ENCODE results near the gene TBC1D30. TPM values are rescaled to one million over a fixed set of nuclear protein-coding genes. Genes with fewer than 3 reads are reported as not detected.

TBC1D30 gene
- total RNA-seq, 1 experiment from 2014 or later, result 10.8 TPM

DNA sequence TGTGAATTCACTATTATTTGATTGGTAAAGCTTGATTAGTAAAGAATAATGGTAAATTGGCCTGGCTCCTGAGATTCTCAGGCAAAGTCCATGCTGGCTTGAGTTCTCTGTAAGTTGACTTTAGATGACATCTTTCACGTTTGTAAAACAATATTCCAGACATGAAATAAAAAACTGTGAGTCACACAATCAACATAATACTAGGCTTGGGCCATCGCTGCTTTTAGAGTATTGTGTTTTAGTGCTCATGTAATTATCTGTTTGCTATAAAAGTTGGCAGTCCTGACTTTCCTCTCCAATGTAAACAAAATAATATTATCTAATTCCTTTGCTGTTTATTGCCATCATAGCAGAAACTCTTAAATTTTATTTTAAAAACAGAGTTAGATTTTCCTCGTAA lies 3.9 kb upstream of the TBC1D30 start:
- Histone ChIP-seq H3K36me3 (ENCODE audit: control insufficient read depth, insufficient read depth, low read length) (no peaks in the 10 kb centered on the region), H3K9me3 (no peaks in the 10 kb centered on the region), H3K27me3 (replicated peaks; ENCODE audit: control insufficient read depth, insufficient read depth, low read length) (no peaks in the 10 kb centered on the region), H3K4me3 (ENCODE audit: low read depth, low read length) (no peak overlapping the region), H3K4me1 (peaks cover 19% of the 10 kb centered on the region)
- Mint-ChIP-seq H3K4me1 (ENCODE audit: low read depth, unreplicated experiment) (no peaks in the 10 kb centered on the region), H3K4me3 (ENCODE audit: unreplicated experiment) (no peak overlapping the region), H3K27me3 (ENCODE audit: insufficient read depth, unreplicated experiment) (no peaks in the 10 kb centered on the region), H3K36me3 (ENCODE audit: insufficient read depth, unreplicated experiment) (peaks cover 7% of the 10 kb centered on the region), H3K9me3 (ENCODE audit: unreplicated experiment) (no peaks in the 10 kb centered on the region), H3K27ac (ENCODE audit: unreplicated experiment) (no peak overlapping the region)
- DNase-seq, result no peak
- intact Hi-C loops (cut with micrococcal nuclease; ENCODE audit: unreplicated experiment), result no loop called here
- no TSS peak for BruUV-seq (replicated peaks)
- TF ChIP-seq, protein P1, sequence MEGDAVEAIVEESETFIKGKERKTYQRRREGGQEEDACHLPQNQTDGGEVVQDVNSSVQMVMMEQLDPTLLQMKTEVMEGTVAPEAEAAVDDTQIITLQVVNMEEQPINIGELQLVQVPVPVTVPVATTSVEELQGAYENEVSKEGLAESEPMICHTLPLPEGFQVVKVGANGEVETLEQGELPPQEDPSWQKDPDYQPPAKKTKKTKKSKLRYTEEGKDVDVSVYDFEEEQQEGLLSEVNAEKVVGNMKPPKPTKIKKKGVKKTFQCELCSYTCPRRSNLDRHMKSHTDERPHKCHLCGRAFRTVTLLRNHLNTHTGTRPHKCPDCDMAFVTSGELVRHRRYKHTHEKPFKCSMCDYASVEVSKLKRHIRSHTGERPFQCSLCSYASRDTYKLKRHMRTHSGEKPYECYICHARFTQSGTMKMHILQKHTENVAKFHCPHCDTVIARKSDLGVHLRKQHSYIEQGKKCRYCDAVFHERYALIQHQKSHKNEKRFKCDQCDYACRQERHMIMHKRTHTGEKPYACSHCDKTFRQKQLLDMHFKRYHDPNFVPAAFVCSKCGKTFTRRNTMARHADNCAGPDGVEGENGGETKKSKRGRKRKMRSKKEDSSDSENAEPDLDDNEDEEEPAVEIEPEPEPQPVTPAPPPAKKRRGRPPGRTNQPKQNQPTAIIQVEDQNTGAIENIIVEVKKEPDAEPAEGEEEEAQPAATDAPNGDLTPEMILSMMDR (IDR thresholded peaks at IDR 0.05; ENCODE audit: insufficient read depth in 1 of 2, low read depth in 1 of 2, low read length in 1 of 2, severe bottlenecking in 1 of 2, unreplicated experiment in 1 of 2), result no peak
- ChIA-PET POLR2A (no interaction called here), CTCF (no interaction called here)

DNA sequence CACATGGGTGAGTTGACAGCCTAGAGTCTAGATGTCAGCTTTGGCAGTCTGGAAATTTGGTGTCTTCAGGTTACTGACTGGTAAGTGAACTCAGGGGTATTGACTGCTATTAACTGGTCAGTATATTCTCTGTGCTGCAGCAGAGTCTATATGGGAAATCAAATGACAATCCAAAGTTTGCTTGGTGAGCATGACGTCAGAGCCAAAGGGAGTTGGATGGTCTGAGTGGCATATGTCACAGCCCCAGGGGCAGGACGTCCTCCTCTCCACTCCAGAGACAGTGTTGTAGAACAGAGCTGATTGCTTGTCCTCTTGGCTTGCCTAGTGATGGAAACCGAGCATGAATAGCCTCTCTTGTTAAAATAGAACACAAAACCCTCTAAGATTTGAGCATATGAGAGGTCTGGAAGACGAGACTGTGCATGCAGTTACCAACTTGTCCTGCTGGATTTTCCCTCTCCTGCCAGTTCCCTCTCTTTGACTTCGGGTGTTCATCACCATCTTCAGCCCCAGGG lies 3.3 kb upstream of the TBC1D30 start:
- BruUV-seq (replicated peaks), result no TSS peak
- Mint-ChIP-seq H3K36me3 (ENCODE audit: insufficient read depth, unreplicated experiment) (peaks cover 7% of the 10 kb centered on the region), H3K9me3 (ENCODE audit: unreplicated experiment) (no peaks in the 10 kb centered on the region), H3K4me3 (ENCODE audit: unreplicated experiment) (no peak overlapping the region), H3K27ac (ENCODE audit: unreplicated experiment) (no peak overlapping the region), H3K4me1 (ENCODE audit: low read depth, unreplicated experiment) (no peaks in the 10 kb centered on the region), H3K27me3 (ENCODE audit: insufficient read depth, unreplicated experiment) (no peaks in the 10 kb centered on the region)
- ChIA-PET CTCF (no interaction called here), POLR2A (no interaction called here)
- H3K9me3 ChIP-seq, result no peaks in the 10 kb centered on the region
- intact Hi-C loops (cut with micrococcal nuclease; ENCODE audit: unreplicated experiment), result no loop called here
- H3K4me3 ChIP-seq (ENCODE audit: low read depth, low read length), result no peak overlapping the region
- peaks cover 19% of the 10 kb centered on the region for H3K4me1 ChIP-seq
- no peaks in the 10 kb centered on the region for H3K36me3 ChIP-seq (ENCODE audit: control insufficient read depth, insufficient read depth, low read length)
- TF ChIP-seq, protein P1 (IDR thresholded peaks at IDR 0.05; ENCODE audit: insufficient read depth in 1 of 2, low read depth in 1 of 2, low read length in 1 of 2, severe bottlenecking in 1 of 2, unreplicated experiment in 1 of 2), result no peak
- H3K27me3 ChIP-seq (replicated peaks; ENCODE audit: control insufficient read depth, insufficient read depth, low read length), result no peaks in the 10 kb centered on the region
- DNase-seq, result no peak

DNA sequence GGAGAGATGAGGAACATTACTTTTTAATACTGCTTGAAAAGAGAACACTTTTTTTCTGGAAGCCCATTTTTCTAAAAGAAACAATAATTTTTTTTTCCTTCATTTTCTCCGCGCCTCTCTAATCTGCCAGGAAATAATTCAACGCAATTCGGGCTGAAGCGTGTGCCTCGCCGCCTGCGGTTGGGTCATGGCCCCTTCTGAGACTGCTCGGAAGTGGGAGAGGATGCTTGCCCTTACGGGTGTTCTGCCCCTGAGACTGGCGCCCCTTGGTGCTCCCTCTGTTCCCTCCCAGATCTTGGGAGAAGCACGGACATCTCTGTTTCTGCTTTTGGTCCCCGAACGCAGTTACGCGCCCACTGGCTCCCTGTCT lies 332 bp upstream of the TBC1D30 start:
- Mint-ChIP-seq H3K27me3 (ENCODE audit: insufficient read depth, unreplicated experiment) (no peaks in the 10 kb centered on the region), H3K4me3 (ENCODE audit: unreplicated experiment) (peak overlapping the region; percentile 68), H3K27ac (ENCODE audit: unreplicated experiment) (no peak overlapping the region), H3K9me3 (ENCODE audit: unreplicated experiment) (no peaks in the 10 kb centered on the region), H3K4me1 (ENCODE audit: low read depth, unreplicated experiment) (no peaks in the 10 kb centered on the region), H3K36me3 (ENCODE audit: insufficient read depth, unreplicated experiment) (peaks cover 7% of the 10 kb centered on the region)
- POLR2A ChIA-PET, result no interaction called here
- CTCF ChIA-PET, result no interaction called here
- no peak for DNase-seq
- Histone ChIP-seq H3K4me1 (peaks cover under 1% of the 10 kb centered on the region; the same call in 1 of the 2 replicates), H3K4me3 (ENCODE audit: low read depth, low read length) (peak overlapping the region; percentile 46), H3K27me3 (replicated peaks; ENCODE audit: control insufficient read depth, insufficient read depth, low read length) (no peaks in the 10 kb centered on the region), H3K9me3 (no peaks in the 10 kb centered on the region), H3K36me3 (ENCODE audit: control insufficient read depth, insufficient read depth, low read length) (no peaks in the 10 kb centered on the region)
- intact Hi-C loops (cut with micrococcal nuclease; ENCODE audit: unreplicated experiment), result no loop called here
- BruUV-seq (replicated peaks), result no TSS peak
- TF ChIP-seq, protein P1 (IDR thresholded peaks at IDR 0.05; ENCODE audit: insufficient read depth in 1 of 2, low read depth in 1 of 2, low read length in 1 of 2, severe bottlenecking in 1 of 2, unreplicated experiment in 1 of 2), result no peak

Data from Caco-2 (cell line).